Retinal pigment epithelial cell (primary cell): ENCODE results near the gene NOA1.

Source experiments
- DNase-seq: peaks from one replicate; pipeline ENCODE4 v3.0.0-alpha.2; 2010; ENCODE audit warnings: low read depth
- H3K4me3 ChIP-seq: 2 replicates; pipeline ENCODE4 v1.5.1; 2011; ENCODE audit warnings: mild to moderate bottlenecking, low read length, control low read depth, moderate library complexity
- TF ChIP-seq, protein P1 (sequence below): conservative IDR thresholded peaks from 2 replicates; pipeline ENCODE4 v1.5.1; 2011; ENCODE audit warnings: low read depth, low read length, control low read depth, inconsistent platforms

Gene NOA1

DNA sequence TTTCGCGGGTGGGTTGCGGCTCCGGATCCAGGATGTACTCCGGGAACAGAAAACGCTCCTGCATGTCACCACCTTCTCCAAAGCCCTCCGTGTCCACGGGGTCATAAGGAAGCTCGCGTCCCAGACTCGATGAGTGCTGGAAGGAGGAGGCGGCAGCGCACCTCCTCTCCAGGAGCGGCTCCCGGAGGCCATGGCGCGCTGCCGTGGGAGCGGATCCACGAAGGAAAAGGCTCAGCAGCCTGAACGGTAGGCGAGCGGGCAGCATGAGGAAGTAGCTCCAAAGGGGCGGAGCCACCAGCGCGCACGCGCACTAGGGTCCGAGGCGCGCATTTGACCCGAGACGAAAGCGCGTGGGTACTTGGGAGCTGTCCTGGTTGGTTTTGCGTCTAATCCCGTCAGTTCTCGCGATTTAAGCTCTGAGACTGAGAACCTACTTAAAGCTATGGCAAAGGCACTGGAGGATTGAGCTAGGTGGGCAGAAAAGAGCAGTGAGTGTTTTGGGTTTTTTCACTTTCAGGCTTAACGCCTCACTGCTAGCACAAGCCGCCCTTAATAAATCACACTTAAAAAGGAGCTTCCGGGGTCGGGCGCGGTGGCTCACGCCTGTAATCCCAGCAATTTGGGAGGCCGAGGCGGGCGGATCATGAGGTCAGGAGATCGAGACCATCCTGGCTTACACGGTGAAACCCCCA, at the start of gene NOA1:
TSS of gene NOA1 (minus strand) at position 286 of the 692 bp plus-strand sequence. CDS start at position 265, 21 bp downstream.
- peak within 1 kb of the TSS; percentile 81 for H3K4me3 ChIP-seq
- TF ChIP-seq, protein P1, sequence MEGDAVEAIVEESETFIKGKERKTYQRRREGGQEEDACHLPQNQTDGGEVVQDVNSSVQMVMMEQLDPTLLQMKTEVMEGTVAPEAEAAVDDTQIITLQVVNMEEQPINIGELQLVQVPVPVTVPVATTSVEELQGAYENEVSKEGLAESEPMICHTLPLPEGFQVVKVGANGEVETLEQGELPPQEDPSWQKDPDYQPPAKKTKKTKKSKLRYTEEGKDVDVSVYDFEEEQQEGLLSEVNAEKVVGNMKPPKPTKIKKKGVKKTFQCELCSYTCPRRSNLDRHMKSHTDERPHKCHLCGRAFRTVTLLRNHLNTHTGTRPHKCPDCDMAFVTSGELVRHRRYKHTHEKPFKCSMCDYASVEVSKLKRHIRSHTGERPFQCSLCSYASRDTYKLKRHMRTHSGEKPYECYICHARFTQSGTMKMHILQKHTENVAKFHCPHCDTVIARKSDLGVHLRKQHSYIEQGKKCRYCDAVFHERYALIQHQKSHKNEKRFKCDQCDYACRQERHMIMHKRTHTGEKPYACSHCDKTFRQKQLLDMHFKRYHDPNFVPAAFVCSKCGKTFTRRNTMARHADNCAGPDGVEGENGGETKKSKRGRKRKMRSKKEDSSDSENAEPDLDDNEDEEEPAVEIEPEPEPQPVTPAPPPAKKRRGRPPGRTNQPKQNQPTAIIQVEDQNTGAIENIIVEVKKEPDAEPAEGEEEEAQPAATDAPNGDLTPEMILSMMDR, result no peak
- DNase-seq, result peak; percentile 99

DNA sequence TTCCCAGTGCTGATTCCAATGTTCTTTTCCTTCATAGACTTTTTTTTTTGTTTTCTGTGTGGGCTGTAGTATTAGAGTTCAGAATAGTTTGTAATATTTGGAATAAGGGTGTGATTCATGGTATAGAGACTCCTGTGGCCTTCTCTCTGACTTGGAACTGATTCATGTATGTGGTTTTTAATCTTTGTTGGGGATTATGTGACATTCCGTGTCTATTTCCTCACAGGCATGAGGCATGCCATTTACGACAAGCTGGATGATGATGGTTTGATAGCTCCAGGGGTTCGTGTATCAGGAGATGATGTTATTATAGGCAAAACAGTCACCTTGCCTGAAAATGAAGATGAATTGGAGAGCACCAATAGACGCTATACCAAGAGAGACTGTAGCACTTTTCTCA, 45.7 kb upstream of the NOA1 start:
- no peak overlapping the region for H3K4me3 ChIP-seq
- TF ChIP-seq, protein P1, result no peak
- DNase-seq, result peak; percentile 80

DNA sequence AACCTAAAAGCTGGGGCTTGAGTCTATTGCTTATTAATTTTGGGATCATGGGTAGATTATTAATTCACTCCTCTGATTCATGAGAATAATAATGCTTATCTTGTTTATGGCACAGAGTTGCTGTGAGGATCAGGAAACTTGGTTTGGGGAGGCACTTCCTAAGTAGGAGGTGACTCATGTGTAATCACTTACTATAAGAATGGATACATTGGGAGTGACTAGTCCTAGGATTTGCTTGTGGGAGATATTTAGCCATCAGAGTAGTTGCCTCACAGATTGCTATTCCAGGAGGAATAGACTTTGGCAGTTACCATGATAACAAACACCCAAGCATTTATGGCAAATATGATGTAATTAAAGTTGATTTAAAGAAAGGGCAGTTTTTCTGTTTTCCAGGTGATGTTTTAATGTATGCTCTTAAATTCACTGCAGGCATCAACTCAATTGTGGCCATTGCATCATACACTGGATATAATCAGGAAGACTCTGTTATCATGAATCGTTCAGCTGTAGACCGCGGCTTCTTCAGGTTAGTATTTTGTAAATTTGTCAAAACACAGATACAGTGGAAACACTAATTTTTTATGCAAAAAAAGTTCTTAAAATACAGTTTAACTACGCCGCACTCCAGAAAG, 43.2 kb upstream of the NOA1 start:
- TF ChIP-seq, protein P1, result no peak
- DNase-seq, result peak; percentile 68
- no peak overlapping the region for H3K4me3 ChIP-seq

DNA sequence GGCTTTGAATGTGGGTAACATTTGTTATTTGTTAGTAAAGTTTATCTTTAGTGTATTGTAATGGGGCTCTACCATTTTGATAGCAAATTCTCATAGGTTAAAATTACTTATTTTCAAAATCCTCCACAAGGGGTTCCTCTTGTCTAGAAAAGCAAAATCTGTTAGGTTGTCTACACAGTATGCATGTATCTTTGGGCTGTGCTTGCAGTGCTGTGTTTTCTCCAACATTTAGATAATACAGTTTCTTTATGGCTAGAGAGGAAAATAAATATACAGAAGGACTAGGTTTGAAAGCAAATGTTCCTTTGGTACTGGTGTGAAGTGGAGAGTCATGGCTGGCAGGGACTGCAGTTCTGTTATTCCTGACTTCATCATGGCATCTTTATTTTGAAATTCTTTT, 41.6 kb upstream of the NOA1 start:
- TF ChIP-seq, protein P1, result no peak
- H3K4me3 ChIP-seq, result no peak overlapping the region
- DNase-seq, result no peak

DNA sequence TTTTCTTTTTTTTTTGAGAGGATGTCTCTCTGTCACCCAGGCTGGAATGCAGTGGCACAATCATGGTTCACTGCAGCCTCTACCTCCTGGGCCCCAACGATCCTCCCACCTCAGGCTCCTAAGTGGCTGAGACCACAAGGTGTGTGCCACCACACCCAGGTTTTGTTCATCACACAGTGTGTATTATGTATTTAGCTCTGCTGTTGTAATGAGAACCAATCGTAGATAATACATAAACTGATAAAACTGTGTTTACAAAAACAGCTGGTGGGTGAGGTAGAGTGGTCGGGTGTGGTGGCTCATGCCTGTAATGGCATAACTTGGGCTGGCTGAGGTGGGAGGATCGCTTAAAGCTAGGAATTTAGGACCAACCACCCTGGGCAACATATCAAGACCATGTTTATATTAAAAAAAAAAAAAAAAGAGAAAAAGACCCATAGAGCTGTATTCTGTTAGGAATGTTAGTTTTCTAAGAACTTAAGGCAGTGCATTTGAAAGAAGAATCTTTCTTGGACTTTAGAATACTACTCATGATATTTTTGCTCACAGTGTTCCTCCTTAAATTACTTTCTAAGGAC, 36.2 kb upstream of the NOA1 start:
- H3K4me3 ChIP-seq, result no peak overlapping the region
- TF ChIP-seq, protein P1, result no peak
- DNase-seq, result no peak

DNA sequence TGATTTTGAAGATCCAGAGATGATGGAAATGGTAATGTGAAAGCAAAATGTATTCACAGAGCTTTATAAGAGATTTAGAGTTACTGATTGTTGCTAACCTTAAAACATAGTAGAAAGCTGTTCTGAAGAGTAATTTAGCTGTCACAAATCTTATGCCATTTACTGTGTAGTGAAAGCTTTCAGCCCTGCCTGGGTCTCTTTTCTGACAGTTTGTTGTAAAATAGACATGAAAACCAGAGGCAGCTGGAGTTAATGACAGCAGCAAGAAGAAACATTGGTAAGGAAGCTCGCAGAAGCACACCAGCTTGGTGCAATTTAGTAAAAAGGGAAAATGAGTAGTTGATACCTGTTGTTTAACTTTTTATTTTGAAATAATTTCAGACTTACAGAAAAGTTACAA, 22.3 kb upstream of the NOA1 start:
- no peak for DNase-seq
- TF ChIP-seq, protein P1, result no peak
- H3K4me3 ChIP-seq, result no peak overlapping the region
